HG03469 (cell line): Measurements from ENCODE around the gene AKNA.

Source experiments
- ATAC-seq: cut with Tn5 transposase; IDR thresholded peaks from one replicate; pipeline ENCODE4 v1.9.1; 2021; ENCODE audit warnings: mild to moderate bottlenecking, moderate library complexity, moderate number of reproducible peaks; ENCODE audit not compliant: unreplicated experiment

AKNA gene

DNA sequence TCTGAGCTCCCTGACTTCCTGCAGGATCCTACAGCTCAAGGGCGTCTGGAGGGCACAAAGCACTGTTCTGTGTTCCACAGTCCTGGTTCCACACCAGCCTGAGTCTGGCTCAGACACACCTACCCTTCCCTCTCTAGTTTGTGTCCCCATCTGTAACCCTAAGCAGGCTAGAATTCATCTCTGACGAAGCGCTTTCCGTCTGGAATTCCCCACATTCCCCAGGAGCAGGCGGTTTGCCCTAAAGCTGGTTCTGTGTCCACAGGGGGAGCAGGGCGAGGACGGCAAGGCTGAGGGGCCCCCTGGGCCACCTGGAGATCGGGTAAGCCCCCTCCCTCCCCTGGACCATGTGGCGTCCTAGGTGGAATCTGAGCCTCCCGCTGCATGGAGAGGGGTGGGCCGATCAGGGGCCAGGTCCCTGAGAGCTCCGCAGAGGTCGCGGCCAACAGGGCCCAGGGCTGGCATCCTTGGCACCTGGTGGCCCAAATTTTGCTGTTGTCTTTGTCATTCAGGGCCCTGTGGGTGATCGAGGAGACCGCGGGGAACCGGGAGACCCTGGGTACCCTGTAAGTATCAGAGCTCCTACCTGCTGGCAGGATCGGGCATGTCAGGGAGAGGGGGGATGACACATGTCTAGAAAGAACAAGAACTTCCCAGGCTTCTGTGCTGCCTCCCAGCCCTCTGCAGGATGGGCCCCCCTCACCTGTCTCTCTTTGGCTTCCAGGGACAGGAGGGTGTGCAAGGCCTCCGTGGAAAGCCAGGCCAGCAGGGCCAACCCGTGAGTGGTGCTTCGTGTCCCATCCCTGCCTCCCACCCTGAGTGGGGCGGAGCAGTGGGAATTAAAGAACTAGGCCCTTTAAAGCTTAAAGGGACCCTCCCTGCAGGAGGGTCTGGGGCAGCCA lies 99.3 kb downstream of the AKNA start:
- ATAC-seq: no peak

DNA sequence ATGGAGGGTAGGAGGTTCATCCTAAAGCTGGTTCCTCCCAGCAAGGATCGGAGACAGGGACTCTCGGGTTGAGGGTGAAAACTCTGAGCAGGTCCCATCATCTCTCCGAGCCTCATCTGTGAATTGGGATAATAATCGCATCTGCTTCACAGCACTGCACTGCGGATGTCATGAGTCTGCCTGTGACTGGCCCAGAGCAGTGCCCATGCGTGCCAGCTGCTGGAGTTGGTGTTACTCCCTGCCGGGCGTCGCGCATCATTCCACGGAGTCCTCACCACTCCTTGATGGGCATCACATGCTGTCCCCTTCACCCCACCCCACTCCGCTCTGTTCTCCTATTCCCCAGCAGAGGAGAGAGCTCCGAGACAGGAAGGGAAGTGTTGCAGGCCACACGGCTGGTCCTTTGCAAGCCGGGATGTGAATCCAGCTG lies 100.0 kb downstream of the AKNA start:
- ATAC-seq: no peak

DNA sequence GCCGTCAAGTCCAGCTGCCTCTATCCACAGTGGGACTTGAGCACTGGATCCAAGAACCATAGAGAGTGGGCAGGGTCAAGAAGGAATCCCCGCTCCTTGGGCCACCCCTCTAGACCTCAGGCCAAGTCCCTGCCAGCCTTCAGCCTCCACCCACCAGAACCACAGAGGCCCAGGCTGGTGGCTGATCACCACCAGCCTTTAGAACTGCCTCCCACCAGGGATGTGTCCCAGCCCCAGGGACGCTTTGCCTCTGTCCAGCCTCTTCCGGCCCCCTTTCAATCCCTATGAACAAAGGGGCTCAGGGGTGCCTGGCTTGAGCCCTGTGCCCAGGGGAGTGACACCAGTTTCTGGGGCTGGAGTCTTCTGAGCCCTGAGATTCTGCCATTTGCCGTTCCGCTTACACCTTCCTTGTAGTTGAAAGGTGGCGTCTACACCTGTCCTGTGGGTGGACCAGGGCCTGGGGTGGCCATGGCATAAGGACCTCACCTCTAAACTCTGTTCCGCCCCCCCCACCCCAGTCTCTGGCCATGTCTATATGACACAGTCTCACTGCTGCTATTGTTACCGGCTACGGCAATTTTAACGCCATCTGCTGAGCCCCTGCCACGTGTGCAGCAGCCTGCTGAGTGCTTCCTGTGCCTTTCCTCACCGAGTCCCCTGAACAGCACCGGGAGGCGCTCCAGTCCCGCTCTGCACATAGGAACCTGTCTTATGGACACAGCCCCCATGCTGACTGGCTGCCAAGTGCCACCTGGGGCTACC lies 100.6 kb downstream of the AKNA start:
- ATAC-seq: no peak

DNA sequence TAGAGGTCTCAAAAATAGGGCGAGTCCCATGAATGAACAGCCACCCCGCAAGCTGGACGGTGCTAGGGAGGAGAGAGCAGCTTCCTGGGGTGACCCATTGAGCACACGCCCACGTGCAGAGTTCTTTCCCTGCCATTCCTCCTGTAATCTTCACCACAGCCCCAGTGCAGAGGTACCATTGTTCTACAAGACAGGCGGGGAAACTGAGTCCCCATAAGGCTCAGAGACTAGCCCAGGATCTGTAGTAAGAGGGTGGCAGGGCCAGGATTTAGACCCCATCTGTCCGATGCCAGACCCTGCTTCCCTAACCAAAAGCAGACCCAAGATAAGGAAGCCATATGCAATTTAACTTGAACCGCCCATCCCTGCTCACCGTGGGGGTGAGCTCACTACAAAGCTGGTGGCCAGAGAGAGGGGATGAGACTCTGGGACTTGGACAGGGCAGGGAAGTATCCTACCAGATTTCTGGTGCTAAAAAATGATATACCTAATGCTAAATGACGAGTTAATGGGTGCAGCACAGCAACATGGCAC lies 101.6 kb downstream of the AKNA start:
- no peak for ATAC-seq

DNA sequence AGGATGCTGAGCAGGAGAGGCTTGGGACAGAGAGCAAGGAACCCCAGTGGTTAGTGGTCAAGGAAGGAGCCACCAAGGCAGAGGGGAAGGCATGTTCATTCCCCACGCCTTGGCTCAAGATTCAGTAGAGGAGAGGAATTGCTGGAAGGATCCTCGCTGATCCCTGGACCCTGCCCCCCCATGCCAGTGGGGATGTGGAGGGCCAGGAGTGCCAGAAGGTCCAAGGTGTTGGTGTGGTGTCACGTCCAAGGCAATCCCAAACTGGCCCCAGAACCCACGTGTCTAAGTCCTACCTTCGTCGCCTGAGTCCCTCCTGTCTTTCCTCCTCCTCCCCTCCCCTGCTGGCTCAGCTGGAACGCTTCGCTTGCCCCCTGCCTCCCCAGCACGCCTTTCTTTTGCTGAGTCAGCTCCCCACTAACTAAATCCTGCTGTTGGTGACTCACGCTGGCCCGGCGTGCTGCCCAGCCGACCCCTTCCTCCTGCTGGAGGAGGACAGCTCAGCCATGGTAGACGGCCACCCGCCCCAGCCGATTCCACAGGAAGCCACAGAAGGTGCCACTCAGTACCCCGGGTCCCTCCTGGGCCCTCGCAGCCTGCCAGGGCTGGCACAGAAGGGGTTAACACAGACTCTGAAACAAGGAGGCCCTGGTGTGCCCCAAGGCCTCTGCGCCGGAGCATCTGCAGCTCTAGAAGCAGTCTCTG lies 102.5 kb downstream of the AKNA start:
- no peak for ATAC-seq

DNA sequence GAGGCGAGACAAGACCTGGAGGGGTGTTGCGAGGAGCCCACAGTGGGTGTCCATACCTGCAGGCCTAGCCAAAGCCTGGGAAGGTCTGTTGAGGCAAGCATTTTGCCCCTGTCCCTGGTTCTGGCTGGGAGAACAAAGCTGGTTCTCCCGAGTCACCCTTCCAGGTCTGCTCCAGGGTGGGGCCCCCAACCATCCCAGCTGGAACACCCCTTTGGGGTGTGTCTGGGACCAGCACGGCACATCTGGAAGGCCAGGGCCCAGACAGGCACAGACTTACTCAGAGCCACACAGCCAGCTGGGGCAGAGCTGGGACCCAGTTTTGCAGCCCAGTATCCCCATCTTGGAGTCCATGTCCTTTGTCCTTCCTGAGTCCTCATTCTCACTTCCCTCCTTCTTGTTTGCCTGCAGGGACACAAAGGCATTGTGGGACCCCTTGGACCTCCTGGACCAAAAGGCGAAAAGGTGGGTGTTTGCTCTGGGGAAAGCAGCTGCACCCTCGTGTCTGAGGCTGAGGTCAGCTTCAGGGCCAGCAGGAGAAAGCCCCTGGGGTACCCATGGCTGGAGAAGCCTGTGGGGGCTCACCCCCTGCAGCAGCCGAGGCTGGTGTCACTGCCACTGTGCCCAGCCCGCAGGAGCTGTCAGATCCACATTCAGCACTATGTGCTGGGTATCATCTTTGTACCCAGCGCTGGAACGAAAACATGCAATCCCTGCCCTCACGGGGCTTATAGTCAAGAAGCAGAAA lies 103.3 kb downstream of the AKNA start:
- ATAC-seq: no peak
